Thyroid gland (tissue), 4 donors: ENCODE results near the gene PLPP3.

Experiments used
- POLR2A ChIP-seq, 2 donors: fragments of 450-650 bp; IDR thresholded peaks; one replicate each; pipeline ENCODE4 v1.6.1; 2017; ENCODE audit warnings: antibody characterized with exemption in 2 of 2, mild to moderate bottlenecking in 2 of 2, moderate library complexity in 1 of 2
- TF ChIP-seq, protein P1 (sequence below), 6 experiments: fragments of 200-600 bp in 3 of 6; fragments of 450-650 bp in 3 of 6; sonication (generic) in 3 of 6; IDR thresholded peaks; one replicate each; pipeline ENCODE4 v1.5.1; 2016 to 2019; ENCODE audit warnings: antibody characterized with exemption in 6 of 6, mild to moderate bottlenecking in 2 of 6, inconsistent platforms in 1 of 6, moderate library complexity in 1 of 6

- TF ChIP-seq, protein P1, sequence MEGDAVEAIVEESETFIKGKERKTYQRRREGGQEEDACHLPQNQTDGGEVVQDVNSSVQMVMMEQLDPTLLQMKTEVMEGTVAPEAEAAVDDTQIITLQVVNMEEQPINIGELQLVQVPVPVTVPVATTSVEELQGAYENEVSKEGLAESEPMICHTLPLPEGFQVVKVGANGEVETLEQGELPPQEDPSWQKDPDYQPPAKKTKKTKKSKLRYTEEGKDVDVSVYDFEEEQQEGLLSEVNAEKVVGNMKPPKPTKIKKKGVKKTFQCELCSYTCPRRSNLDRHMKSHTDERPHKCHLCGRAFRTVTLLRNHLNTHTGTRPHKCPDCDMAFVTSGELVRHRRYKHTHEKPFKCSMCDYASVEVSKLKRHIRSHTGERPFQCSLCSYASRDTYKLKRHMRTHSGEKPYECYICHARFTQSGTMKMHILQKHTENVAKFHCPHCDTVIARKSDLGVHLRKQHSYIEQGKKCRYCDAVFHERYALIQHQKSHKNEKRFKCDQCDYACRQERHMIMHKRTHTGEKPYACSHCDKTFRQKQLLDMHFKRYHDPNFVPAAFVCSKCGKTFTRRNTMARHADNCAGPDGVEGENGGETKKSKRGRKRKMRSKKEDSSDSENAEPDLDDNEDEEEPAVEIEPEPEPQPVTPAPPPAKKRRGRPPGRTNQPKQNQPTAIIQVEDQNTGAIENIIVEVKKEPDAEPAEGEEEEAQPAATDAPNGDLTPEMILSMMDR (IDR thresholded peaks at IDR 0.05) = no peak
- no peak for TF ChIP-seq POLR2A (IDR thresholded peaks at IDR 0.05)
Observed at GRCh38 chr1:56540467-56540866, 38.9 kb downstream of the PLPP3 start.
